B cell (primary cell): ENCODE measurements around the gene RRP1.

Experiments
- CTCF ChIP-seq: fragments of 200-600 bp; IDR thresholded peaks from one replicate; pipeline ENCODE4 v1.8.0; 2022; ENCODE audit warnings: antibody characterized with exemption, mild to moderate bottlenecking
- EZH2 ChIP-seq: IDR thresholded peaks from 2 replicates; pipeline ENCODE4 v1.6.1; 2012; ENCODE audit warnings: borderline replicate concordance, low read depth, mild to moderate bottlenecking, moderate library complexity, low read length; ENCODE audit not compliant: insufficient read depth, poor library complexity, severe bottlenecking

GRCh38 chr21:43812957-43813655 lies 23.7 kb downstream of the RRP1 start:
- TF ChIP-seq EZH2 (no peak), CTCF (no peak)
